VCaP (cell line): ENCODE data around the gene MTSS2.

ENCODE experiments used
- H3K27ac ChIP-seq: fragments of 450-650 bp; 2 replicates; pipeline ENCODE4 v1.5.1; 2017
- TF ChIP-seq, protein P1 (sequence below): fragments of 450-650 bp; conservative IDR thresholded peaks from 2 replicates; pipeline ENCODE4 v1.5.1; 2017; ENCODE audit warnings: mild to moderate bottlenecking, moderate library complexity

Gene MTSS2

DNA sequence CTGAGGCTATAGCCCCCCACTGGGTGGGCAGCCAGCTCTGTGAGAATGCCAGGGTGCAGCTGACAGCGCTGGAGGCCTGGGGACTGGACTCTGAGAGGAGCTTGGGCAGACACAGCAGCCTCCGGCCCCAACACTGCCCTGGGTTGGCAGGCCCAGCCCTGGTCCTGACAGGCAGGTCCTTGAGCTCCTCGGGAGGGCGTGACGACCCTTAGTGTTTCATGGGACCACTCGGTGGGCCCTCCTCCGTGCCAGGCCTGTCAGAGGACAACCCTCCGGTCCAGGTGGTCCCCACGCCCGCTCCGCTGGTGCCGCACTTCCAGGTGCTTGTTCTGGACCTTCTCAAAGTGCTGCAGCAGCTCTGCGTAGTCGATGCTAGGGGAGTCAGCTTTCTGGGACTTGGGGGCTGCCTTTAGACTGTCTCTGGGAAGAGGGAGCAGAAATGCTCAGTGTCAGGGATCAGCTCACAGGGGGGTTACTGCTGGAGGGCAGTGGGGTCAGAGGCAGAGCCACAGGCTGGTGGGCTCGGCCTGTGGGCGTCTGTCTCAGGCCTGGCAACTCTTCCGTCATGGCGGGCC, 1.9 kb upstream of the MTSS2 start:
- H3K27ac ChIP-seq: no peak overlapping the region
- TF ChIP-seq, protein P1, sequence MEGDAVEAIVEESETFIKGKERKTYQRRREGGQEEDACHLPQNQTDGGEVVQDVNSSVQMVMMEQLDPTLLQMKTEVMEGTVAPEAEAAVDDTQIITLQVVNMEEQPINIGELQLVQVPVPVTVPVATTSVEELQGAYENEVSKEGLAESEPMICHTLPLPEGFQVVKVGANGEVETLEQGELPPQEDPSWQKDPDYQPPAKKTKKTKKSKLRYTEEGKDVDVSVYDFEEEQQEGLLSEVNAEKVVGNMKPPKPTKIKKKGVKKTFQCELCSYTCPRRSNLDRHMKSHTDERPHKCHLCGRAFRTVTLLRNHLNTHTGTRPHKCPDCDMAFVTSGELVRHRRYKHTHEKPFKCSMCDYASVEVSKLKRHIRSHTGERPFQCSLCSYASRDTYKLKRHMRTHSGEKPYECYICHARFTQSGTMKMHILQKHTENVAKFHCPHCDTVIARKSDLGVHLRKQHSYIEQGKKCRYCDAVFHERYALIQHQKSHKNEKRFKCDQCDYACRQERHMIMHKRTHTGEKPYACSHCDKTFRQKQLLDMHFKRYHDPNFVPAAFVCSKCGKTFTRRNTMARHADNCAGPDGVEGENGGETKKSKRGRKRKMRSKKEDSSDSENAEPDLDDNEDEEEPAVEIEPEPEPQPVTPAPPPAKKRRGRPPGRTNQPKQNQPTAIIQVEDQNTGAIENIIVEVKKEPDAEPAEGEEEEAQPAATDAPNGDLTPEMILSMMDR: no peak

DNA sequence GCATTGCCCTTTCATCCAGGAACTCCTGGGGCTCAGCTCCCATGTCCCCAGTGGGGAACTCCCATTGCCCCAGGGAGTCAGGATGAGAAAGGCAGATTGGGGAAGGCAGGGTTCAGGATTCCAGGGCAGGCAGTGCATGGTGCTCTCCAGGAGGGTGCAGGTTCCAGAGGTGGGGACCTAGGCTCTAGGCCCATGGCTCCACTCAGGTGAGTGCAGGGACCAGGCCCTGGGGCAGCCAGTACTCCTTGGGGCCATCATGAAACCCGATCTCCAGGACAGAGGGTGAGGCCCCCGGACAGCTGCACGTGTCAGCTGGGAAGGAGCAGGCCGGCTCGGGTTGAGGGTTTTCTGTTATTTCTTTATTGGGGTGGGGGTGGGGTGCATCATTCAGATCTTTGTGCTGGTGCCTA, 1.3 kb upstream of the MTSS2 start:
- H3K27ac ChIP-seq: no peak overlapping the region
- TF ChIP-seq, protein P1: no peak

DNA sequence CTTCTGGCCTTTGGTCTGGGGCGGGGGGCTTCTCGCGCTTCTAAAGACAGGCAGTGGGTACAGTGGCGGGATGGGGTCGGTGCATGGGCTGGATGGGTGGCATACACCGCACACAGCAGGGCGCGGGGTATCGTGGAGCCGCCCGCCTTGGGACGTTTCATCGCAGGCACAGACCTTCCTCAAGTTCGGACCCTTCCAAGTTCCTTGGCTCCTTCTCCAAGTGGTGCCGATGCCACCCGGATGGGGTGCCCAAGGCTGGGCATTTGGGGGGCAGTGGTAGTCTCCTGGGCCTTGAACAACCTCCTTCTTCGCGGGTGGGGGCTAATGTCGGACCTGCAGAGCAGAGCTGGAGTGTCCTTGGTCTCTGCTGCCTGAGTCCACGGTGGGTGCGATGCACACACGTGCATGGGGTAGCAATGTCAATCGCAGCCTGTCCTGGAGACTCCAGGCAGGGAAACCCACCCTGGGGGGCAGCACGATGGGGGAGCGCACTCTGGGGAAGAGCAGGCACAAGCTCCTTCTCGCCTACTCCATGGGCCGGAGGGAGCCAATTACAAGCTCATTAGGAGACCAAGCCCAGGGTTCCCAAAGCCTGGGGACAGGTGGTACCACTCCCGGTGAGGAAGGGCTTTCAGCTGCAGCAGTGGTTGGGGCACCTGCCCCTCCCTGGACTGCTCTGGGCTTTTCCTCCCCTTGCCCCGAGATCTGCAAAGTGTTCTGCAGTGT, 686 bp upstream of the MTSS2 start:
- H3K27ac ChIP-seq: peak overlapping the region; percentile 82
- TF ChIP-seq, protein P1: no peak

DNA sequence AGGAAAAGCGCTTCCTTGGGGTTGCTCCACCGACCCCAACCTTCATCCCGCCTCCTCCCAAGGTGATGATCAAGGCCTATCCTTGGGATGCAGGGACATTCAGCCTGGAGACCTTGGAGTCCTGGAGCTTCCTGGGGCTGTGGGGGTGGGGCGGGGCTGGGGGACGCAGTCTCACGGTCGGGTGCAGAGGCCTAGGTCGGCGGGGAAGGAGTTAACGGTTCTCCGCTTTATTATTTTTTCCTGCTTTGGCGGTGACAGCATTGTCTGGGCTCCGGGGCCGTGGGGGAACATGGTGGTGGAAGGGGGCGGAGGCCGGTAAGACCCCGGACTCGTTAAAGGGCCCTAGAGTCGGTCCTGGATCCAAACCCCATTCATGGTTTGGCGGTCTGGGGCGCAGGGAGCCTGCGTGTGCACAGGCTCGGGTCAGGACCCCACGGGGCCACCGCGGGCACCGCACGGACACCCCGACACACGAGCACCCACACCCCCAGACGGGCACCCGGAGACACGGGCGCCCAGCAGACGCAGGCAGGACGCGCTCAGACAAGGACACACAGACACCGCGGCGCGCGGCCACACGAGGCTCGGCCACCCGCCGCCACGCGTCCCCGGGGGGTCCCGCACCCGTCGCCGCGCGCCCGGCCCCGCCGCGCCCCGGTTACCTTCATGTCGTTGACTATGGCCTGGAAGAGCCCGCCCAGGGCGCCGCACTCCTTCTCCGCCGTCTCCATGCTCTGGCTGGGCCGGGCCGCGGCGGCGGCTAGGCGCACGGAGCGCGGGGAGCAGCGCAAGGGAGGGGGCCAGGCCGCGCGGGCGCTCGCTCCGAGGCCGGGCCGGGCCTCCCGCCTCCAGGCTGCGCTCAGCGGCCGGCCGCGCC, 554 bp downstream of the MTSS2 start:
- H3K27ac ChIP-seq: peak overlapping the region; percentile 82
- TF ChIP-seq, protein P1: no peak

DNA sequence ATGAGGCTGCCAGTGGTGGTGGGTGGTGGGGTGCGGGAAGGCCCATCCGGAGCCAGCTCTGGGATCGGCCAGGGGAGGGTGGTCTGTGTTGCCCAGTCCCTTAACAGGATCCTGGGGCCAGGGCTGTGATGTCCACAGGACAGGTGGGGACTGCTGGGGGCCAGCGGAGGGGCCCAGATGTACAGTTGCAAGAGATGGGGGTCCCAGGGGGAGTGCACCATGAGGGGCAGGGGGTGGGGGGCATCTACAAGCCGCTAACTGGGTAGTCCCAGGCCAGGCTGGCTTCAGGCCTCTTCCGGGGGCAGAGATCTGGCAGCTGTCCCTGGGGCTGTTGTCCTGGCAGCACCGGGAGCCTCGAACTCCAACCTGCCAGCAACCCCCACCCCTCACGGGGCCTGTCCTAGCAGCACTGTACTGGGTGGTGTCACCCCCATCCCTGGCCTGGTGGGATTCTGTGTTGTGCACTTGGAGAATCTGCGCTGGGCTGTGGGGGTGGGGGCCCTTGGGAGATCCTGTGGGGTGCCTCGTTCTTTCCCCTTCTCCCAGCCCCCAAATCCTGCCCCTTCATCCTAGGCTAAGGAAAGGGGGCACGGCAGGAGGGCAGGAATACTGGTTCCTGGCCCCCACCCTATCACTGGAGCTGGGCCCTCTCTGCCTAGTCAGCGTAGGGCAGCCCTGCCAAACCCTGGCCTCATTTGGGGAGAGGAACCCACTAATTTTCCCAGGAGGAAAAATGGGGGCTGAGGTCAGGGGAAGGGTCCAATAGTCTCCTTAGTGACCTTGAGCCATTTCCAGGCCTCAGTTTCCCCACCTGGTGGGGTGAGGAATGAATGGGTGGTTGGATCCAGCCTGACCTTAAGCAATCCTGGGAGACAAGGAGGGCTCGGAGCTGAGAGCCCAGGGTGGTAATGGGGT, 1.4 kb downstream of the MTSS2 start:
- H3K27ac ChIP-seq: peak overlapping the region; percentile 82; the same call in 1 of the 2 replicates
- TF ChIP-seq, protein P1: no peak

DNA sequence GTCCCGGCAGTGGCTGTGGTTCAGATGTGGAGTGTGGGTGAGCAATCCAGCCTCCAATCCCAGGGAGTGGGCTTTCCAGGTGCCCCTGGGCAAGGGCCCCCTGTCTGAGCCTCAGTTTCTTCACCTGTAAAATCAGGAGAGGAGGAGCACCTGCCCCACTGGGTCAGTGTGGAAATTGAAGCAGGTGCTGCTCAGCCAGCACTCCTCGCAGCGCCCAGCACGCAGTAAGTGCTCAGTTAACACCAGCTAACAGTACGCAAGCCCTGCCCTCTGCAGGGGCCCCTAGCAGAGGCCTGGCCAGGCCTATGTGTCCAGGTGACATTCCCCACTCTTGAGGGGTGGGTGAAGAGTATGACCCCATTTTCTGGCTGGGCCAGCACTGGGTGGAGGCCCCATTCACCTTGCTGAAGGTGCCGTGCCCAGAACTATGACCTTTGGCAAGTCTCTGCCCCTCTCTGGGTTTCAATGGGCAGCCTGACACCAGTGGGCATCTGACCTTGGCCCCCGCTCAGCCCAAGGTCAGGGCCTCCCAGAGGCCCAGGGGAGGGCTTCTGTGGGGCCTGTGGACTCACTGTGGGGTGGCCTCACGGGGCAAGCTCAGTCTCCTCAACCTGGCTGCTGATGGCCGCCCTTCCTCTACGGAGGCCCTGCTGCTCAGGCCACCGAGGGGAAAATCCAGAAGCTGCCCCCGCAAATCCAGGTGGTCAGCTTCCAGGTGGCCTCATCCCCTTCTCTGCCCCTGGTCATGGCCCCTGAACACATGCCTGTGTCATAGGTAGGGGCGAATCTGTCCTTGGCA, 2.5 kb downstream of the MTSS2 start:
- TF ChIP-seq, protein P1: no peak
- H3K27ac ChIP-seq: peak overlapping the region; percentile 82; the same call in 1 of the 2 replicates
